ENCODE data around the gene SLC12A8.

Gene SLC12A8, protein sequence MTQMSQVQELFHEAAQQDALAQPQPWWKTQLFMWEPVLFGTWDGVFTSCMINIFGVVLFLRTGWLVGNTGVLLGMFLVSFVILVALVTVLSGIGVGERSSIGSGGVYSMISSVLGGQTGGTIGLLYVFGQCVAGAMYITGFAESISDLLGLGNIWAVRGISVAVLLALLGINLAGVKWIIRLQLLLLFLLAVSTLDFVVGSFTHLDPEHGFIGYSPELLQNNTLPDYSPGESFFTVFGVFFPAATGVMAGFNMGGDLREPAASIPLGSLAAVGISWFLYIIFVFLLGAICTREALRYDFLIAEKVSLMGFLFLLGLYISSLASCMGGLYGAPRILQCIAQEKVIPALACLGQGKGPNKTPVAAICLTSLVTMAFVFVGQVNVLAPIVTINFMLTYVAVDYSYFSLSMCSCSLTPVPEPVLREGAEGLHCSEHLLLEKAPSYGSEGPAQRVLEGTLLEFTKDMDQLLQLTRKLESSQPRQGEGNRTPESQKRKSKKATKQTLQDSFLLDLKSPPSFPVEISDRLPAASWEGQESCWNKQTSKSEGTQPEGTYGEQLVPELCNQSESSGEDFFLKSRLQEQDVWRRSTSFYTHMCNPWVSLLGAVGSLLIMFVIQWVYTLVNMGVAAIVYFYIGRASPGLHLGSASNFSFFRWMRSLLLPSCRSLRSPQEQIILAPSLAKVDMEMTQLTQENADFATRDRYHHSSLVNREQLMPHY

DNA sequence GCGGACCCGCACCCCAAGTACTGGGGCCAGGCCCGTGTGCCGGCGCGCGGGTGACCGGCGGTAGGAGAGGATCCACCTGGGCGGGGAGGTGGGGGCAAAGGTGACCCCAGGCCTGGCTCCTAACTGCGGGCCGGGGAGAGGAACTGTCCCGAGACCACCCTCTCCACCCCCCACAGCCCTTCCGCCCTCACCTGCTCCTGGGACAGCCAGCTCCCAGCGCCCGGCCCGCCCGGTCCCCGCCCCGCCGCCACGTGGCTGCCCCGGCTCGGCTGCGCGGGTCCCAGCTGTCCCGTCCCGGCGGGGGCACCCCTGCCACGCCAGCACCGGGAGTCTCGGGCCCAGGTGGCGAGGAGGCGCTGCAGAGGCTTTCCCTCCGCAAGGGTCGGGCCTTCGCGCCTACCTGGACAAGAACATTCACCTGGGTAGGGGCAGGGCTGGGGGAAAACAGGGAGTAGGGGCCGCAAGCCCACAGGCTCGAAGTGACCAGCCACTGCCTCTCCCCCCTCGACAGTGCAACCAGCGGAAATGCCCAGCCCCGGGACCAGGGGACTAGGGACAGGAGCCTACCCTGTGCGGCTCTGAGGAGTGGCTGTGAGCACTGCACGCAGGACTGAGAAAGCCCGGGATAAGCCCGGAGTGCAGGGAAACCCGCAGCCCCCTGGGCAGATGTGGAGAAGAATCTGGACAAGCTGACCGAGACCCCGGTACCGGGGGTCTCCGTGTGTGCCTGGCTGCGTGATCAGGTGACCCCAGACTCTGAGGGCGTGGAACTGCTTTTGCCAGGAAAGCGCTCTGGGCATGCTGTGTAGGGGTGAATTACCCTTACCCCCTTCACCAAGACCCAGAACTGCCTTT lies at the start of gene SLC12A8:
SLC12A8 (minus strand) TSS at position 240 of the 855 bp plus-strand sequence. CDS start 1,399 bp downstream, outside the sequence.
- no peak for DNase-seq

DNA sequence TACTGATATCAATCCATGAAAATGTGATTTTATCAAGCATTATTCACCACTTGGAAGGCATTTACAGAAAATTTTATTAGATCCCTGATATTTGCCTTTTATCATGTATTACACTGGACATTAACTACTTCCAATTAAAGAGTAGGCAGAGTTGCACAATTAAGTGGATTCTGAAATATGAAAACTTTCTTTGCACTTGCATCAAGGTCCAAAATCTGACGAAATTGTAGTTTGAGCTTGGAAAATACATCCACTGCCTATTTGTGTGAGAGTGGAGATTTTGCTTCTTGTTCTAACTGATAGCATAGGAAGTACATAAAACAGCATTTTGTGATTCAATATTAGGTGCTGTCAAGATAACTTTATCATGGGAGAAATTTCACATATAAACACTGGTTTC lies 49.6 kb upstream of the SLC12A8 start:
- no peak for DNase-seq

DNA sequence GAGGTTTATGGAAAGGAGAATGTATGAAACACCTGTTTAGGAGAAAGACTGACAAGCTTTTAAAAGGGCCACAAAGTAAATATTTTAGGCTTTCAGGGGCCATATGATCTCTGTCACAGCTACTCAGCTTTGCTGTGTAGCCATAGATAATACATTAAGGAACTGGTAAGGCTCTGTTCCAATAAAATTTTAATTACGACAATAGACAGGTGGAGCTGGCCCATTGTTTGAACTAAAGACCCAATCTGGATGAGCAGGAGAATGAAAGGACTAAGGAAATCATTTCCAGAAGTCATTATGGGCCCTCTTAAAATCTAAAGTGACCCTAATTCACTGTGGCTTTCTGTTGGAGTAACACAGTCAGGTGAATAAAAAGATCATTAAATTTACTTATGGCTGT lies 48.5 kb upstream of the SLC12A8 start:
- DNase-seq: no peak

DNA sequence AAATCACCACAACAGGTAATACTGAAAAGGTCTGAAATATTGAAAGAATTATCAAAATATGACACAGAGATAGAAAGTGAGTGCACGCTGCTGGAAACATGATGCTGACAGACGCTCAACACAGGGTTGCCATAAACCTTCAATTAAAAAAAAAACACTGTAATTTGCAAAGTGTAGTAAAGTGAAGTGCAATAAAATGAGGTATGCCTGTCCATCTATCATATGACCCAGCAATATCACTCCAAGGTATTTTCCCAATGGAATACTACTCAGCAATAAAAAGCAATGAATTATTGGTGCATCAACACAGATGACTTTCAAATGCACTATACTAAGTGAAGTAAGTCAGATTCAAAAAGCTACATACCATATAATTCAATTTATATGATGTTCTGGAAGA lies 47.6 kb upstream of the SLC12A8 start:
- DNase-seq: no peak

DNA sequence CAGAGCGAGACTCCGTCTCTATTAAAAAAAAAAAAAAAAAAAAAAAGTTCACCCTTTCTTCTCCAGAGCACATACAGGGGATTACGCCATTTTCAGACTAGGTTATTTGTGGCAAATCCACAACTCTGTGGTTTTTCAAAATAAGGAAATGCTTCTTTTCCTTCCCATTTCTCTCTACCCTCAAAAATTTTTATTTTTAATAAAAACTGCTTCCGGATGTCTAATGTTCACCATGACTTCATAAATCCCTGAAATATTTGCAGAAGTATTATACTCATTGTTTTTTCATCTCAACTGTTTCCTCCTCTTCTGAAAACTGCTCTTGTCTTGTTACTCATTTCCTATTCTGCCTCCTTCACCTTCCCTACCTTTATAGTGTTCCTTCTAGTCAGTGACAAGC lies 45.0 kb upstream of the SLC12A8 start:
- DNase-seq: no peak

DNA sequence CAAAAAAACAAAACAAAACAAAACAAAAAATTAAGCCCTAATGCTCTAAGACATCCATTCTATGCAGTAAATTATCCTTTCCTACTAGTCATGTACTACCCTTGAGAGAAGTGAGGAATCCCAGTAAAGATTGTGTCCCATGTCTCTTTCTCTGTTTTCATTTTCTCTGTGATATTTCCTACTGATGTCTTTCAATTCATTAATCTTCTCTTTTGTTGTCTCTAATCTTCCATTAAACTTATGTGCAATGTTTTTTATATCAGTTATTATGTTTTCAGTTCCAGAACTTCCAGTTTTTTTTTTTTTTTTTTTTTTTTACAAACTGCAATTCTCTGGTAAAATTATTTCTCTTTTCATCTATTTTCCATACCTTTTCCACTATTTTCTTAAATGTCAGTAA lies 44.1 kb upstream of the SLC12A8 start:
- no peak for DNase-seq

DNA sequence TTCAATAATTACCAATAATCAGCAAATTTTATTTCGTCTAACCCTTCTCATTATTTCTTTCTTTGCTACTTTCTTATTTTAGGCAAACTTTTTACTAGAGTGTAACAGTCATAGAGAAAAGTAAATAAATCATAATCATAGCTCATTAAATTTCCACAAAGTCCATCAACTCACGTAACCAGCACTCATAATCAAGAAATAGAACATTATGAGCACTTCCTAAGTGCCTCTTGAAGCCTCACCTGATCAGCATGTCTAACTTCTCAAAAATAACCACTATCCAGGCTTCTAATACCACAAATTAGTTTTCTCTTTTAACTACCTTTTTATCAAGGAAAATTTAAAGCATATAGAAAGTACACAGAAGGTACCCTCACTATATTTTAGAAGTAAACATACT lies 38.4 kb upstream of the SLC12A8 start:
- DNase-seq: no peak

DNA sequence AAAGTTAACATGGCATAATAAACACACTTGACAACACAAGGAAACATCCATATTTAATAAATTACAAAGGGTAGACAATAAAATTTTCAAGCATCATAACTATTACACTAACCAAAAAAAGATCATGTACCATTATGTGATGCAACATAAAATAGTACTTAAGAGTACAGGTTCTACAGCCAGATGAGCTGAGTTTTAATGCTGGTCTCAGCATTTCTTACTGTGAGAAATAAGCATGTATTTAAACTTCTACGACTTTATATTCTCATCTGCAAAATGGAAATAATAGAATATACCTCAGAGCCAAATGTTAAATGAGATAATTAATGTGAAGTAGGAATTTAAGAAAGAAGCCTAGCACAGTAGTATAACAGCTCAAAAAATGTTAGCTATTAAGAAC lies 33.7 kb upstream of the SLC12A8 start:
- no peak for DNase-seq

DNA sequence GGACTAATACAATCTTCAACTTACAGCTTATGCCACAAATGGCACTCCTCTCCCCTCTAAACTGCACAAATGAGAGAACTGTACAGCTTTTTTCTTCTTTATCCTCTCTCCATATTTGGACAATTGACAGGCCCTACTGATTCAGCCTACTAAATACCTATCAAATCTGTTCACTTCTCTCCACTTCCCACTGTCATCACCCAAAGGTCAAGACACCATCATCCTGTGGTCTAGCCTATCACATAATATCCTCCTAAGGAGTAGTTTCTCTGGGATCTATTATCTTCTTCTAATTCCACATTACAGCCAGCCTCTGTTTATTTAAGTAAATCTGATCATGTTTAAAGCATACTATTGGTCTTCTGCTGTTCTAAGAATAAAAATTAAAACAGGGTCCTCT lies 33.0 kb upstream of the SLC12A8 start:
- DNase-seq: no peak

DNA sequence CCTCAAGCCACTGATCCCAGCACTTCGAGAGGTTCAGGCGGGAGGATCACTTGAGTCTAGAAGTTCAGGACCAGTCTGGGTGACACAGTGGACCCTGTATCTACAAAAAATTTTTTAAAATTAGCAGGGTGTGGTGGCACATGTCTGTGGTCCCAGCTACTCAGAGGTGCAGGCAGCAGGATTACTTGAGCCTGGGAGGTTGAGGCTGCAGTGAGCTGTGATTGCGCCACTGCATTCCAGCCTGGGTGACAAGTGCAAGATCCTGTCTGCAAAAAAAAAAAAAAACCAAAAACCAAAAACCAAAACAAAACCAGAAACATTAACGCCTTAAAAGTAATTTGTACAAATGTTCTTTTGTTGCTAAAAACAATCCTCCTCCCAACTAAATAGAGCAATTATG lies 27.9 kb upstream of the SLC12A8 start:
- DNase-seq: no peak

DNA sequence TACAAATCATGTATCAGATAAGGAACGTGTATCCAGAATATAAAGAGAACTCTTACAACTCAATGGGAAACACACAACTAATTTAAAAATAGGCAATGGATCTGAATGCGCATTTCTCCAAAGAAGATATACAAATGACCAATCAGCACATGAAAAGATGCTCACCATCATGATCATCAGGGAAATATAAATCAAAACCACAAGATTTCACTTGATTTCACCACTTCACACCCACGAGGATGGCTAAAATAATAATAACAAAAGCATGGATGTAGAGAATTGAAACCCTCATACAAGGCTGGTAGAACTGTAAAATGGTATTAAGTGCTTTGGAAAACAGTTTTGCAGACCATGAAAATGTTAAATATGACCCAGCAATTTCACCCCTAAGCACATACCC lies 26.7 kb upstream of the SLC12A8 start:
- DNase-seq: no peak

DNA sequence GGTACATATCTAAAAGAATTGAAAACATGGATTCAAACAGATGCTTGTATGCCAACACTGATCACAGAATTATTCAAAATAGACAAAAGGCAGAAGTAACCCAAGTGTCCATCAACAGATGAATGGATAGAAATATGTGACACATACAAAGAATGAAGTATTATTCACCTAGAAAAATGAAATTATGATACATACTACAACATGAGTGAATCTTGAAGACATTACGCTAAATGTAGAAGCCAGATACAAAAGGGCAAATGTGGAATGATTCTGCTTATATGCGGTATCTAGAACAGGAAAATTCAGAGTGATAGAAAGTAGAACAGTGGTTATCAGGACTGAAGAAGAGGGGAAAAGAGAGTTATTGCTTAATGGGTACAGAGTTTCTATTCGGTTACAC lies 26.2 kb upstream of the SLC12A8 start:
- DNase-seq: no peak

DNA sequence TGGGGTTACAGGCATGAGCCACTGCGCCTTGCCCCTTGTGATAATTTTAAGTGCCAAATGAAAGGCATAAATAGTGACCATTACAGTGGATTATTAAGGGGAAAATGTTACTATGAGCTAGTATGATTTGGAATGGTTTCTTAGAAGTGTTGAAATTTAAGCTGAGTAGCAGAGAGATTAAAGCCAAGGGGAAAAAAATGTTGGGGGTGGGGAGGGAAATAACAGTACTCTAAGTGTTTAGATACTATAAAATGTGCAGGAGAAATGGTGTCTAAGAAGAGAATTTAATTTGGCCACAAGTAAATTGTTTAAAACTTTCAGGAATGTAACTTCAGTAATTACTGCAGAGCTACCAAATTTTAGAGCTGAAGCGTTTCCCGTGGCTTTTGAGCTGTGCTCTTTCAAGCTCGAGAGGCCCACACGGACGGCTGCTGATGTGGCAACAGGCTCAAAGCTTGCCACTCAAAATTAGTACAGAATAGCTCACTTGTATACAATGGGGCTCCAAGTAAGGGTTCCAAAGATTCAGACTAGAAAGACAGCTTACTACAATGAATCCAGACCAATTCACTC lies 23.9 kb upstream of the SLC12A8 start:
- DNase-seq: no peak

DNA sequence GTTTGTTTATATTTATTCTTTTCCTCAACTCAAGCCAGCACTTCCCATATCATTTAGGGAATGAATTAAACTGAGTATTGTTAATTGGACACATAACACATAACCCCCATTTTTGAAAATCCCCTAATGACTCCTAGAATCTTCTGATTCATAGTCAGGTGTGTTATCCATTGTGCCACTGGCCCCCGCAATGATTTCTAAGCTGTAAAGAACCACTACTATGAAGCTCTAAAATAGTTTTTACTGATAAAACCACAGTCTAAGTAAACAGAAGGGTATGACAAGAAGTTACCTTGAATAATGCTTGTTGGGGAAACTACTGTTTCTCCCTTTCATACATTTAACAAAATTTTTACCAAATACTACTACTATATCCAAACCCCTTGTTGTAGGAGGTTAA lies 22.3 kb upstream of the SLC12A8 start:
- no peak for DNase-seq

DNA sequence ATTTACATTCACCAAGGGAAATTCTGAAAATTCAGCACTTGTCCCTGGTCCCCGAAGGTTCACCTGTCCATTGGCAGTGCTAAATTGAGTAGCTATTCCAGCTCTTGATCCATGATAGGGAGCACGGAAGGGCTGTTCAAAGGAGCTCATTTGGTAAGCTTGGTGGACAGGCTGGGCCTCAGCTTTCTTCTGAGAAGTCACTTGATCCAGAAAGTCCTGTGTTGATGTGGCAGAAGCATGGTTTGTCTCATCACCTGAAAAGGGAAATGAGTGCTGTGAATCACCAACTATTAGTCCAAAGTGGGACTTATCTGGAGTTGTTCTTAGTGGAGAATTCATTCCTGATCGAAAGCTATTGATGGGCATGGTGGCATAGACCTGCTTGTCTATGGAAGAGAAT lies 19.9 kb upstream of the SLC12A8 start:
- DNase-seq: no peak

DNA sequence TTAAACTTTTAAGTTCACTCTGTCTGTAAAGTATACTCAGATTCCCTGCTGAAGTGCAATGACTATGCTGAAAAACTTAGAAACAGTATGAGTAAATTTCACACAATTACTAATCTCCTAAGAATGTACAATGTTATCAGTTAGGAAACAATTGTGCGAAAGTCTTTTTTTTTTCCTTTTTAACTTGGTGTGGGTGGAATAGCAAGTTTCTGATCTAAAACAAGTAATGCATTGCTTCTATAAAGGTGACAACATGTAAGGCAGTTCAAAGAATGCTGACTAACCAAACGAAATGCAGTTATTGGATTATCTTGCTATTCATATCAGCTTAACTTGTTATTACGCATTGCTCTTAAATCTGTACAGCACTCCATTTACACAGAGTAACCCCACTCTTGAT lies 19.3 kb upstream of the SLC12A8 start:
- no peak for DNase-seq

DNA sequence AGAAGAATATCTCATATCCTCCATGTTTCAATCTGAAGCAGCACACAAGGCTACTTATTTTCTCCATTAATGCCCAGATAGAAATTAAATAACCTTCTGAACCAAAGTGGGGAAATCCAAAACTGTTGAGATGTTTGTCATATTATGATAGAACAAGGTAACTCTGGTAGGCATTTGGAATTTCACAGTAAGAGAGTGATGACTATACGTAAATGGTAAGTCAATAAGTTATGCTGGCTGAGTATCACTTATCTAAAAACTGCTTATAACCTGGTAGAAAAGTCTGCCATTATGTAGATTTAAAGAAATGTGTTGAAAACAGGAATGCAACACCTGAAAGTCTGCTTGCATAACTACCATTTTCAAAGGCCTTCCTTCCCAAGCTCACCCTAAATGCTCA lies 17.2 kb upstream of the SLC12A8 start:
- DNase-seq: no peak

DNA sequence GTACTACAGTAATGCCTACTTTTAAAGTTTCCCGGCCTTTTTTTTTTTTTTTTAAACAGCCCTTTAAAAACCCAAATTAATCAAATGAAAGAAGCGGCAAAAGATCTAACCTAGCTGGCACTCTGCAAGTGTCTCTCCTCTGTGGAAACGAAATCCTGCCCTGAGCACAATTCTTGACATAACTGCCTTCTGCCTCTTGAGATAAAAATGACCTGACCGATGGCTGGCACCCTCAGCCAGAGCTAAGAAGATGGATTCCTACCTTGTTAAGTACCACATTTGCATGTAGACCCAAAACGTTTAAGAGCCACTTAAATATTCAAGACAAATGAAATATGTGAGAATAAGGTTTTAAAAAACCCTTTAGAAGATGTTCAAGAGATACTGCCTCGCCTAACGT lies 16.6 kb upstream of the SLC12A8 start:
- DNase-seq: no peak

DNA sequence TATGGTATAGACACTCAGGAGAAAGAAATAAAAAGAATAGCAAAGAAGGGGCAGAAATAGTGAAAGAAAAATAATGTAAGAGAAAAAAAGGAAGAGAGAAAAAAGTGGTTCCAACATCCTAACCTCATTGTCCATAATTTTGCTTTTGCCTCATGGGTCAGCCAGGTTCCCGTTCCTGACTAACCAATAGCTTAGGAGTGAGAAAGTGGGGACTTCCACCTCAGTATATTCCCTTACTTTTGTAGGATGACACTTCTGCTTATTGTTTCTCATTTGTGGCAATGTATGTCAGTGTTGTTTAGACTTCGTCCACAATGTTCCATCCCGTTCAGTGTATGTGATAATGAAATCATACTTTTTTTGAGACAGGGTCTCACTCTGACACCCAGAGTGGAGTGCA lies 9.3 kb upstream of the SLC12A8 start:
- no peak for DNase-seq

DNA sequence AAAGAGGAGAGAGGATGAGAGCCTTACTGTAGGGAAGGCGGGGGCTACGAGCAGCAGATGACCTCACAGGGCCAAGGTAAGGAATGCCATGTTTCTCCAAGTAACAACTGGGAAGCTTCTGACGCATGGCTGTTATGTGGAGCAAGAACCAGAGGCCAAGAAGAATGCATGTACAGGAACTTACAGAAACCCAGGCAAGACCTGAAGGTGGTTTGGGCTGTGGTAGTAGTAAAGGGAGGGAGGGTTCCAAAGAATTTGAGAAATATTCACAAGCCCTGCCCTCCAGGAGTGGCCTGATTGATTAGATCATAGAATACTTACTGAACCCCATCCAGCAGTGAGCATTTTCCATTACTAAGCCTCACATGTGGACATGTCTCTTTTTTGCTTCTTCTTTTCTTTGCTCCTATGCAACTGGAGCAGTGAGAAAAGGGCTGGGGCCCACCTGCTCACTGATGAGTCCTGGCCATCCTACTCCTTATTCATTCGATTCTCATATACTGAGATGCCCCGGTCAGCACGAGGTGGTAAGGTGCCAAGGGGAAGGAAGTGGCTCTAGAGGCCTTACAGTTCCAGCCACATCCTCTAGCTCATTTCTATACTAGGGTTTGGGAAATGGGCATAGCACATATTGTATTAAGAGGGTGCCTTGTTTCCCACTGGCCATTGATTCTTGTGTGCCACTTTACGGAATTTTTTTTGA lies 8.3 kb upstream of the SLC12A8 start:
- DNase-seq: no peak

DNA sequence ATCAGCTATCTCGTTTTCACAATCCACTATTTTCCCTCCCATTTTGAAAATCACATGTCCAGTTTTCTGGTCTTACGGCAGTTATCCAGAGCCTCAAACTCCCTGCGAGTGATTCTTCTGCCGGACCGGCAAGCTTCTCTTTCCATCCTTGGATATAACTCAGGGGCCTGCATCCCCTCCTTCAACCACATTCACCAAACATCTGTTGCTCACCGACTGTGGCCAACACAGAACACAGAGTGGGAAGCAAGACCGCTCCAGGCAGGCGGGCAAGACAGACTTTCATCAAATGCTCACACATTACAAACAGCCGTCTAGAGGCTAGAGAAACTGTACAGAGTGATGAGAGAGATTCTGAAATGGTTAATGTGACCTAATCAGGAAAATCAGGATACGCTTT lies 7.6 kb upstream of the SLC12A8 start:
- no peak for DNase-seq

DNA sequence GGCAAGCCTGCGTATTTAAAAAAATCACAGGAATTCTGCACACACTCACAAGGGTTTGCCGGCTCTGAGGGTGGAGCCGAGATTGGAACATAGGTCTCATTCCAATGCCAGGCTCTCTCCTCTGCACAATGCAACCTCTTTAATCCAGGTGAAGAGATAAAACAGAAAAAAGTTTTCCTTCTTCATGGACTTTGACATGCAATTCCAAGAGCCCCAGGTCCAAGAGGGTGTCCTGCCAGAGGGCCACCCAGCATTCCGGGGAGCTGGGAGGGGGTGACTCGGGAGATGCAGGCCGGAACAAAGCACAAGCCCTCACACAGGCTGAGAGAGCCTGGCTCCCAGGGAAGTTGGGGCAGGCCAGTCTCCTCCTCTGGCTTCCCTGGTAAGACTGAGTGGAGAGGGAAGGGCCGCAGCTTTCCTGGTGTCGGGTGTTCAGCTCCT lies 6.7 kb upstream of the SLC12A8 start:
- no peak for DNase-seq

DNA sequence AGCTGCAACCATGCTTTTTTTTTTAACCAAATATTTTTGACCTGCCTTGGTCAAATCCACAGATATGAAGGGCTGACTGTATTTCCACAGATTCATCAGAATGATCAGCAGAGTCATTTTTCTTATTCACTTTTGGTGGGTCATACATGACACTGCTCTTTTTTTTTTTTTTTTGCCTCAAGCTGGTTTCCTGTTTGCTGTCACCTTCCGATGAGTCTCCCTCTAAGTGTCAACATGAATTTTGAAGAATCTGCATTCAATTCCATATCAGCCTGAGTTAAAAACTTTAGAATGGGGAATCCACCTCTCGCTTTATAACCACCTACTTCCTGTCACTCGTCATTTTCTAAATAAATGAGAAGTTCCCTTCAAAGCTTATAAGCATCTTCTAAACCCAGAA lies 2.2 kb upstream of the SLC12A8 start:
- no peak for DNase-seq
